B cell (primary cell): ENCODE measurements around the gene TRIM29. TPM values are rescaled to one million over a fixed set of nuclear protein-coding genes. Genes with fewer than 3 reads are reported as not detected.

Source experiments
- ATAC-seq: fragments of 200-7000 bp; cut with Tn5 transposase; one replicate; pipeline ENCODE4 v1.10.0; 2021; ENCODE audit warnings: low read depth, mild to moderate bottlenecking, moderate number of reproducible peaks, moderate library complexity
- CTCF ChIA-PET: fragments of 350-600 bp; sonication (Branson Sonifier 250); formaldehyde crosslinking; loops from one replicate; lab custom pipeline; 2021; ENCODE audit warnings: antibody characterized with exemption, inconsistent platforms; lab: Charles Lee
- POLR2A ChIA-PET: fragments of 350-600 bp; sonication (Branson Sonifier 250); formaldehyde crosslinking; loops from one replicate; lab custom pipeline; 2021; ENCODE audit warnings: antibody characterized with exemption; lab: Charles Lee
- DNase-seq: peaks from one replicate; pipeline ENCODE4 v3.0.0; 2013
- H2AFZ ChIP-seq: 2 replicates; pipeline ENCODE4 v1.6.1; 2012; ENCODE audit warnings: mild to moderate bottlenecking, low read depth, low read length; ENCODE audit not compliant: insufficient read depth, poor library complexity, severe bottlenecking
- H3K27ac ChIP-seq, 2 donors: 1 replicate in 1 of 2; 2 replicates in 1 of 2; pipeline ENCODE4 v1.5.1; 2012 to 2013; ENCODE audit warnings: low read length in 2 of 2, mild to moderate bottlenecking in 2 of 2, moderate library complexity in 1 of 2
- H3K27me3 ChIP-seq, 4 experiments: fragments of 200-600 bp in 1 of 4; sonication (generic) in 1 of 4; replicated peaks in 1 of 4; 1 replicate in 2 of 4; 2 replicates in 2 of 4; pipeline versions ENCODE4 v1.6.1 to v1.7.0; 2013 to 2016; ENCODE audit warnings: low read length in 3 of 4, mild to moderate bottlenecking in 2 of 4, mixed read lengths in 1 of 4, moderate library complexity in 1 of 4; ENCODE audit not compliant: insufficient read depth in 4 of 4, control insufficient read depth in 3 of 4; ENCODE audit errors: control extremely low read depth in 1 of 4
- H3K36me3 ChIP-seq, 2 experiments: replicated peaks in 1 of 2; 1 replicate in 1 of 2; 2 replicates in 1 of 2; pipeline versions ENCODE4 v1.6.1 to v1.7.1; 2013; ENCODE audit warnings: low read length in 1 of 2; ENCODE audit not compliant: insufficient read depth in 2 of 2, control insufficient read depth in 1 of 2; ENCODE audit errors: control extremely low read depth in 1 of 2, extremely low read depth in 1 of 2
- H3K4me1 ChIP-seq, 2 donors: fragments of 200-600 bp in 1 of 2; sonication (generic) in 1 of 2; 1 replicate in 1 of 2; 2 replicates in 1 of 2; pipeline versions ENCODE4 v1.5.1 to v1.6.1; 2013 to 2017; ENCODE audit warnings: low read length in 2 of 2; ENCODE audit not compliant: control insufficient read depth in 2 of 2, insufficient read depth in 2 of 2
- H3K4me2 ChIP-seq: replicated peaks from 2 replicates; pipeline ENCODE3; 2012; ENCODE audit warnings: mild to moderate bottlenecking, low read depth, low read length; ENCODE audit not compliant: poor library complexity, severe bottlenecking
- H3K4me3 ChIP-seq, 5 experiments: fragments of 200-600 bp in 1 of 5; sonication (generic) in 1 of 5; 1 replicate in 3 of 5; 2 replicates in 2 of 5; pipeline versions ENCODE4 v1.5.1 to v1.7.0; 2011 to 2016; ENCODE audit warnings: low read length in 4 of 5, mild to moderate bottlenecking in 4 of 5, low read depth in 2 of 5, control low read depth in 1 of 5, moderate library complexity in 1 of 5; ENCODE audit not compliant: insufficient read depth in 1 of 5; ENCODE audit errors: control extremely low read depth in 1 of 5, extremely low read depth in 1 of 5
- H3K79me2 ChIP-seq: fragments of 200-600 bp; sonication (generic); one replicate; pipeline ENCODE4 v1.6.0; 2016; ENCODE audit warnings: low read length; ENCODE audit not compliant: control insufficient read depth, insufficient read depth
- H3K9ac ChIP-seq: fragments of 200-600 bp; sonication (generic); 2 replicates; pipeline ENCODE4 v1.6.1; 2017; ENCODE audit warnings: mild to moderate bottlenecking, low read length, moderate library complexity
- H3K9me3 ChIP-seq, 3 donors: one replicate each; pipeline versions ENCODE4 v1.6.1 to v1.7.1; 2013; ENCODE audit warnings: low read length in 2 of 3; ENCODE audit not compliant: control insufficient read depth in 2 of 3, insufficient read depth in 1 of 3; ENCODE audit errors: control extremely low read depth in 1 of 3
- H4K20me1 ChIP-seq: 2 replicates; pipeline ENCODE4 v1.6.0; 2012; ENCODE audit warnings: mild to moderate bottlenecking, low read length; ENCODE audit not compliant: insufficient read depth, control insufficient read depth, poor library complexity, severe bottlenecking
- H3K27ac Mint-ChIP-seq: one replicate; pipeline ENCODE4 v1.8.0; 2021; ENCODE audit warnings: mixed read lengths
- H3K27me3 Mint-ChIP-seq: one replicate; pipeline ENCODE4 v1.8.0; 2021; ENCODE audit warnings: mixed read lengths
- H3K4me1 Mint-ChIP-seq: one replicate; pipeline ENCODE4 v1.8.0; 2021; ENCODE audit warnings: mixed read lengths
- H3K4me3 Mint-ChIP-seq: one replicate; pipeline ENCODE4 v1.8.0; 2021; ENCODE audit warnings: mixed read lengths
- H3K9me3 Mint-ChIP-seq: one replicate; pipeline ENCODE4 v1.8.0; 2022; ENCODE audit warnings: mixed read lengths; ENCODE audit not compliant: insufficient read depth
- EZH2 ChIP-seq: IDR thresholded peaks from 2 replicates; pipeline ENCODE4 v1.6.1; 2012; ENCODE audit warnings: borderline replicate concordance, low read depth, mild to moderate bottlenecking, moderate library complexity, low read length; ENCODE audit not compliant: insufficient read depth, poor library complexity, severe bottlenecking
- WGBS: methylation state at CpG from one replicate; pipeline ENCODE4 v1.1.5; 2013; ENCODE audit warnings: missing lambda C conversion rate; ENCODE audit not compliant: insufficient coverage; 5-methylcytosine and 5-hydroxymethylcytosine counted together
- intact Hi-C: fragments of 100-400 bp; cut with micrococcal nuclease; formaldehyde crosslinking; loops from one replicate; pipeline ENCODE4 v1.10.0; 2022
- polyA plus RNA-seq: library from polyadenylated mRNA; depleted of rRNA; stranded (reverse); fragments of >200 nt; gene quantifications from 2 replicates; pipeline ENCODE4 v1.2.3, GENCODE V29; 2012
- total RNA-seq, 2 donors: library from RNA; stranded (reverse); fragments of 120-200 nt in 1 of 2; gene quantifications; 1 replicate in 1 of 2; 2 replicates in 1 of 2; pipeline versions ENCODE4 v1.2.3 to v1.2.4, GENCODE V29; 2013 to 2022
- TF ChIP-seq, protein P1 (sequence below): fragments of 200-600 bp; IDR thresholded peaks from one replicate; pipeline ENCODE4 v1.8.0; 2022; ENCODE audit warnings: antibody characterized with exemption, mild to moderate bottlenecking

TRIM29 gene
- total and polyA plus RNA-seq, 2 donors (not counting 1 experiment from before 2014, with no cell fraction given): not detected

DNA sequence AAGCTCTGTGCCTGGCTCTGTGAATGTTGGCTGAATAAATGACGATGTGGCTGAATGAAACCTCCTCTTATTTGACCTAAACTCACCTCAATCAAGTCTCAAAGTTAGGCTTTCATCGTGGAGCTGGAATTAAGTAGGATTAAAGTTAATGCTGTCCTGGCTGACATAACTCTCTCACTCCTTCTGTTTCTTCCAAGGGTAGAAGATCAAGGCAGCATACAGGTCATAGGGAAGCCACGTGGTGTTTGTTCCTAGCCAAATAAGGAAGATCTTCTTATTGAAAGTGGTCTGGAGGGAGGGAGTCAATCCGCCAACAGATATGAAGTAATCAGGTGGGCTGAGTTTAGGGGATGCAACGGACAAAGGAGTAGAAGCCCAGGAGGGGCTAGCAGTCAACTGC, 59.5 kb downstream of the TRIM29 start:
- DNase-seq (no peak), ATAC-seq (no peak)
- peaks cover 8% of the 10 kb centered on the region for H3K9me3 Mint-ChIP-seq
- Histone ChIP-seq H3K4me1 (no peaks in the 10 kb centered on the region), H4K20me1 (no peaks in the 10 kb centered on the region), H3K27me3 (peaks cover 0 to 7% (median 1%) of the 10 kb centered on the region in 4 experiments), H3K9me3 (peaks cover 0 to 15% (median 0%) of the 10 kb centered on the region in 3 donors), H3K79me2 (no peaks in the 10 kb centered on the region), H3K4me2 (no peak overlapping the region), H3K36me3 (no peaks in the 10 kb centered on the region), H3K27ac (no peak overlapping the region), H3K4me3 (no peak overlapping the region), H2AFZ (no peak overlapping the region), H3K9ac (no peak overlapping the region)
- whole genome bisulfite sequencing: 70% methylated on average over 3 of the region's 5 CpGs
- no peaks in the 10 kb centered on the region for H3K4me1 Mint-ChIP-seq
- no peak for TF ChIP-seq EZH2
- TF ChIP-seq, protein P1, sequence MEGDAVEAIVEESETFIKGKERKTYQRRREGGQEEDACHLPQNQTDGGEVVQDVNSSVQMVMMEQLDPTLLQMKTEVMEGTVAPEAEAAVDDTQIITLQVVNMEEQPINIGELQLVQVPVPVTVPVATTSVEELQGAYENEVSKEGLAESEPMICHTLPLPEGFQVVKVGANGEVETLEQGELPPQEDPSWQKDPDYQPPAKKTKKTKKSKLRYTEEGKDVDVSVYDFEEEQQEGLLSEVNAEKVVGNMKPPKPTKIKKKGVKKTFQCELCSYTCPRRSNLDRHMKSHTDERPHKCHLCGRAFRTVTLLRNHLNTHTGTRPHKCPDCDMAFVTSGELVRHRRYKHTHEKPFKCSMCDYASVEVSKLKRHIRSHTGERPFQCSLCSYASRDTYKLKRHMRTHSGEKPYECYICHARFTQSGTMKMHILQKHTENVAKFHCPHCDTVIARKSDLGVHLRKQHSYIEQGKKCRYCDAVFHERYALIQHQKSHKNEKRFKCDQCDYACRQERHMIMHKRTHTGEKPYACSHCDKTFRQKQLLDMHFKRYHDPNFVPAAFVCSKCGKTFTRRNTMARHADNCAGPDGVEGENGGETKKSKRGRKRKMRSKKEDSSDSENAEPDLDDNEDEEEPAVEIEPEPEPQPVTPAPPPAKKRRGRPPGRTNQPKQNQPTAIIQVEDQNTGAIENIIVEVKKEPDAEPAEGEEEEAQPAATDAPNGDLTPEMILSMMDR: no peak
- H3K27ac Mint-ChIP-seq: no peak overlapping the region
- POLR2A ChIA-PET: no interaction called here
- intact Hi-C loops: no loop called here
- peaks cover 32% of the 10 kb centered on the region for H3K27me3 Mint-ChIP-seq
- CTCF ChIA-PET: no interaction called here
- H3K4me3 Mint-ChIP-seq: no peak overlapping the region

DNA sequence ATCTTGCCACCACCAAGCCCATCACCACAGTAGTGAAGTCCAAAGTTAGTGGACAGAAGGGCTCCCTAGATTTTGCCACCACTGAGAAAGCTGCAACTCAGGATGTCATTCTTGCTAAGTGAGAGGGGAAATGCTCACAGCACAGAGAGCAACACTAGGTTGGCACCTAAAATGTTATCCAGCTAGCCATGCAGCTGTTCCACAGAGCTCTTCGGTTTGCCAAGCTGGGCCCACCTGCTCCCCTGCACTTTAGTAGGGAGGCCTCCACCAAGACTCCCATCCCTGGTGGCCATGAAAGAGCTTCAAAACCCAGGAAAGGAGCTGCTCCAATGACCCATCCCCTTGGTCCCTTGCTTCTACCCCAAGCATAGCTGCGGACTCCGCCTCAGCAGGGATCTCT, 63.8 kb downstream of the TRIM29 start:
- Histone ChIP-seq H3K36me3 (no peaks in the 10 kb centered on the region), H3K79me2 (no peaks in the 10 kb centered on the region), H3K27ac (no peak overlapping the region), H3K4me3 (no peak overlapping the region), H3K27me3 (peaks cover 0 to 5% (median under 1%) of the 10 kb centered on the region in 4 experiments), H4K20me1 (no peaks in the 10 kb centered on the region), H3K9ac (no peak overlapping the region), H3K4me2 (no peak overlapping the region), H3K9me3 (no peaks in the 10 kb centered on the region), H3K4me1 (no peaks in the 10 kb centered on the region), H2AFZ (no peak overlapping the region)
- no peaks in the 10 kb centered on the region for H3K9me3 Mint-ChIP-seq
- DNase-seq: no peak
- intact Hi-C loops: no loop called here
- POLR2A ChIA-PET: no interaction called here
- CTCF ChIA-PET: no interaction called here
- peaks cover 28% of the 10 kb centered on the region for H3K27me3 Mint-ChIP-seq
- no peaks in the 10 kb centered on the region for H3K4me1 Mint-ChIP-seq
- H3K4me3 Mint-ChIP-seq: no peak overlapping the region
- H3K27ac Mint-ChIP-seq: no peak overlapping the region
- WGBS: 57% methylated on average over 1 of the region's 3 CpGs
- TF ChIP-seq, protein P1: no peak
- no peak for TF ChIP-seq EZH2
- no peak for ATAC-seq
